HG03469 (cell line): ENCODE data around the gene SPOP.
"Not testable (repeated sequence)": the region's sequence is repeated elsewhere in the genome, so short reads cannot be mapped to it uniquely, and the experiment has no call there.

Experiments used
- ATAC-seq: cut with Tn5 transposase; IDR thresholded peaks from one replicate; pipeline ENCODE4 v1.9.1; 2021; ENCODE audit warnings: mild to moderate bottlenecking, moderate library complexity, moderate number of reproducible peaks; ENCODE audit not compliant: unreplicated experiment

SPOP gene

GRCh38 chr17:49659661-49660382 lies 18.1 kb downstream of the SPOP start:
- no peak for ATAC-seq

GRCh38 chr17:49656247-49656646 lies 21.6 kb downstream of the SPOP start:
- ATAC-seq = no peak

GRCh38 chr17:49647256-49647585 lies 30.7 kb downstream of the SPOP start:
- no peak for ATAC-seq

- no peak for ATAC-seq
These were observed 31.3 kb downstream of the SPOP start for GRCh38 chr17:49646391-49647255.

- ATAC-seq = not testable (repeated sequence)
These were observed 31.9 kb downstream of the SPOP start for GRCh38 chr17:49646056-49646390.

GRCh38 chr17:49645654-49646053 lies 32.2 kb downstream of the SPOP start:
- no peak for ATAC-seq

GRCh38 chr17:49640556-49640955 lies 37.3 kb downstream of the SPOP start:
- ATAC-seq = no peak

GRCh38 chr17:49638818-49639217 lies 39.1 kb downstream of the SPOP start:
- no peak for ATAC-seq

GRCh38 chr17:49637739-49638138 lies 40.2 kb downstream of the SPOP start:
- ATAC-seq = no peak

GRCh38 chr17:49637050-49637449 lies 40.8 kb downstream of the SPOP start:
- ATAC-seq = no peak

- ATAC-seq = no peak
These were observed 42.8 kb downstream of the SPOP start for GRCh38 chr17:49635121-49635520.

- no peak for ATAC-seq
These were observed 43.4 kb downstream of the SPOP start for GRCh38 chr17:49634485-49634860.

GRCh38 chr17:49633762-49634484 lies 44.0 kb downstream of the SPOP start:
- ATAC-seq = no peak

- no peak for ATAC-seq
These were observed 44.6 kb downstream of the SPOP start for GRCh38 chr17:49633250-49633649.

- no peak for ATAC-seq
These were observed 45.7 kb downstream of the SPOP start for GRCh38 chr17:49632201-49632600.

- ATAC-seq = no peak
These were observed 46.4 kb downstream of the SPOP start for GRCh38 chr17:49631496-49631895.

GRCh38 chr17:49630113-49630900 lies 47.6 kb downstream of the SPOP start:
- ATAC-seq = no peak

- no peak for ATAC-seq
These were observed 48.5 kb downstream of the SPOP start for GRCh38 chr17:49629447-49629846.

GRCh38 chr17:49624896-49625295 lies 53.0 kb downstream of the SPOP start:
- ATAC-seq = no peak

- ATAC-seq = no peak
These were observed 55.9 kb downstream of the SPOP start for GRCh38 chr17:49621946-49622529.

- ATAC-seq = no peak
These were observed 56.5 kb downstream of the SPOP start for GRCh38 chr17:49621420-49621819.
